Measurements from ENCODE around the gene FOXRED1. TPM values are rescaled to one million over a fixed set of nuclear protein-coding genes. Genes with fewer than 3 reads are reported as not detected.

FOXRED1 gene
- total and polyA plus RNA-seq, 2 of the 13 experiments (the other 11 are each of a cell fraction or from before 2014, with no cell fraction given): 29.6 to 42.9 TPM

DNA sequence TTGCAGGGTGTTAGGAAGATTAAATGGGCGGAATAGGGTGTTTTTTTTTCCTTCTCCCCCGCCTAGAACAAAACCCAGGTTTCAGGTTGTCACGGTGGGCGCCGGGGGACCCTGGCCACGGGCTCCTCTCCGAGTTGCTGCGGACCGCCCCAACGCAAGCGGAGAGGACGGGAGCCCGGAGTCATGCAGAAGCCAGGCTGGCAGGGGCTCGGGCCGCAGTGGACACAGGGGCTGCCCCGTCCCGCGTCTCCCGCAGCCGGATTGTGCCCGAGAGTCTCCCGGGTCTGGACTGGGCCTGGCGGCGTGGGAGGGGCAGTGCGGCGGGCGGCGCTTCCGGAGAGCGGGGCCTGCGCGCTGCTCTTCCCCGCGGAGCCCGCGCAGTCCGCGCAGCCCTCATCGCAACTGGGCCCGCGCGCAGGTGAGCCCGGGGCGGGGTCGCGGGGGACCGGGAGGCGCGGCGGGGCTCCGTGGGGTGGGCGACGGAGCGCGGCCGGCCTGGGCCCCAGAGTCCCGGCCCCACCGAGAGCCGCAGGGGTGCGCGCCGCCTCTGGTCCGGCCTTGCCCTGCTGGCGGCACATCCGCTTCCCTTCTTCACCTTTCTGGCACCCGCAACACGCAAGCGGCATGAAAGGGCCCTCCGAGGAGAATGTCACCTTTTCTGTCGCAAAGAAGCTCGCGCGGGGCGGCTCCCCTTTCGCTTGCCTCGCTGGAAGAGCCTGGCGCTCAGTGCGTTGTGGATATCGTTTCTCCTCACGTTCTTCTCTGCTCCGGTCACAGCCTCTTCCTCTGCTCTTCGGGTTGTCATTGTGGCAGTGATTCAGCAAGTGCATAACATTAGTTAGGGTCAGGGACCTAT, 14.0 kb downstream of the FOXRED1 start, which contains the start of gene TIRAP (continued):
- TF ChIP-seq, protein P1, sequence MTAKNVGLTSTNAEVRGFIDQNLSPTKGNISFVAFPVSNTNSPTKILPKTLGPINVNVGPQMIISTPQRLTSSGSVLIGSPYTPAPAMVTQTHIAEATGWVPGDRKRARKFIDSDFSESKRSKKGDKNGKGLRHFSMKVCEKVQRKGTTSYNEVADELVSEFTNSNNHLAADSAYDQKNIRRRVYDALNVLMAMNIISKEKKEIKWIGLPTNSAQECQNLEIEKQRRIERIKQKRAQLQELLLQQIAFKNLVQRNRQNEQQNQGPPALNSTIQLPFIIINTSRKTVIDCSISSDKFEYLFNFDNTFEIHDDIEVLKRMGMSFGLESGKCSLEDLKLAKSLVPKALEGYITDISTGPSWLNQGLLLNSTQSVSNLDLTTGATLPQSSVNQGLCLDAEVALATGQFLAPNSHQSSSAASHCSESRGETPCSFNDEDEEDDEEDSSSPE (CRISPR knock-in tag; IDR thresholded peaks at IDR 0.05): peak; percentile 63; the same call in 1 of the 2 replicates
- TF ChIP-seq ZNF501 (CRISPR knock-in tag; IDR thresholded peaks at IDR 0.05): peak; percentile 43; the same call in 1 of the 2 replicates
- TF ChIP-seq, protein P2, sequence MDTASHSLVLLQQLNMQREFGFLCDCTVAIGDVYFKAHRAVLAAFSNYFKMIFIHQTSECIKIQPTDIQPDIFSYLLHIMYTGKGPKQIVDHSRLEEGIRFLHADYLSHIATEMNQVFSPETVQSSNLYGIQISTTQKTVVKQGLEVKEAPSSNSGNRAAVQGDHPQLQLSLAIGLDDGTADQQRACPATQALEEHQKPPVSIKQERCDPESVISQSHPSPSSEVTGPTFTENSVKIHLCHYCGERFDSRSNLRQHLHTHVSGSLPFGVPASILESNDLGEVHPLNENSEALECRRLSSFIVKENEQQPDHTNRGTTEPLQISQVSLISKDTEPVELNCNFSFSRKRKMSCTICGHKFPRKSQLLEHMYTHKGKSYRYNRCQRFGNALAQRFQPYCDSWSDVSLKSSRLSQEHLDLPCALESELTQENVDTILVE (CRISPR knock-in tag; IDR thresholded peaks at IDR 0.05): 0 out of 2 replicates have a peak, but pooled peaks have one; percentile 34
- peak; percentile 51; the same call in 1 of the 2 replicates for TF ChIP-seq BRCA1 (CRISPR knock-in tag; IDR thresholded peaks at IDR 0.05)
- no peak for TF ChIP-seq ZFP36 (IDR thresholded peaks at IDR 0.05; ENCODE audit: borderline replicate concordance, low read depth, low read length, partially characterized antibody)
- TF ChIP-seq, protein P3, sequence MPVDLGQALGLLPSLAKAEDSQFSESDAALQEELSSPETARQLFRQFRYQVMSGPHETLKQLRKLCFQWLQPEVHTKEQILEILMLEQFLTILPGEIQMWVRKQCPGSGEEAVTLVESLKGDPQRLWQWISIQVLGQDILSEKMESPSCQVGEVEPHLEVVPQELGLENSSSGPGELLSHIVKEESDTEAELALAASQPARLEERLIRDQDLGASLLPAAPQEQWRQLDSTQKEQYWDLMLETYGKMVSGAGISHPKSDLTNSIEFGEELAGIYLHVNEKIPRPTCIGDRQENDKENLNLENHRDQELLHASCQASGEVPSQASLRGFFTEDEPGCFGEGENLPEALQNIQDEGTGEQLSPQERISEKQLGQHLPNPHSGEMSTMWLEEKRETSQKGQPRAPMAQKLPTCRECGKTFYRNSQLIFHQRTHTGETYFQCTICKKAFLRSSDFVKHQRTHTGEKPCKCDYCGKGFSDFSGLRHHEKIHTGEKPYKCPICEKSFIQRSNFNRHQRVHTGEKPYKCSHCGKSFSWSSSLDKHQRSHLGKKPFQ (CRISPR knock-in tag; IDR thresholded peaks at IDR 0.05; ENCODE audit: insufficient replicate concordance): peak; percentile 55
- peak; percentile 82; the same call in 1 of the 2 replicates for TF ChIP-seq KLF12 (CRISPR knock-in tag; IDR thresholded peaks at IDR 0.05; ENCODE audit: borderline replicate concordance)
- 0 out of 2 replicates have a peak, but pooled peaks have one; percentile 20 for TF ChIP-seq ZMYM3 (CRISPR knock-in tag; IDR thresholded peaks at IDR 0.05)
- TF ChIP-seq SUZ12 (IDR thresholded peaks at IDR 0.05; ENCODE audit: low read depth, low read length): no peak
- peak; percentile 50 for TF ChIP-seq SP5 (CRISPR knock-in tag; IDR thresholded peaks at IDR 0.05; ENCODE audit: borderline replicate concordance, low read depth)
- TF ChIP-seq TGIF2 (CRISPR knock-in tag; IDR thresholded peaks at IDR 0.05): 0 out of 2 replicates have a peak, but pooled peaks have one; percentile 10
- TF ChIP-seq ZNF703 (CRISPR knock-in tag; IDR thresholded peaks at IDR 0.05; ENCODE audit: borderline replicate concordance): no peak
- peak; percentile 28; the same call in 1 of the 2 replicates for TF ChIP-seq RXRA (CRISPR knock-in tag; IDR thresholded peaks at IDR 0.05)
- TF ChIP-seq ELF3 (CRISPR knock-in tag; IDR thresholded peaks at IDR 0.05): peak; percentile 50; the same call in 1 of the 2 replicates
- TF ChIP-seq ZNF510 (CRISPR knock-in tag; IDR thresholded peaks at IDR 0.05; ENCODE audit: low read depth): peak; percentile 41; the same call in 1 of the 2 replicates
- TF ChIP-seq, protein P4, sequence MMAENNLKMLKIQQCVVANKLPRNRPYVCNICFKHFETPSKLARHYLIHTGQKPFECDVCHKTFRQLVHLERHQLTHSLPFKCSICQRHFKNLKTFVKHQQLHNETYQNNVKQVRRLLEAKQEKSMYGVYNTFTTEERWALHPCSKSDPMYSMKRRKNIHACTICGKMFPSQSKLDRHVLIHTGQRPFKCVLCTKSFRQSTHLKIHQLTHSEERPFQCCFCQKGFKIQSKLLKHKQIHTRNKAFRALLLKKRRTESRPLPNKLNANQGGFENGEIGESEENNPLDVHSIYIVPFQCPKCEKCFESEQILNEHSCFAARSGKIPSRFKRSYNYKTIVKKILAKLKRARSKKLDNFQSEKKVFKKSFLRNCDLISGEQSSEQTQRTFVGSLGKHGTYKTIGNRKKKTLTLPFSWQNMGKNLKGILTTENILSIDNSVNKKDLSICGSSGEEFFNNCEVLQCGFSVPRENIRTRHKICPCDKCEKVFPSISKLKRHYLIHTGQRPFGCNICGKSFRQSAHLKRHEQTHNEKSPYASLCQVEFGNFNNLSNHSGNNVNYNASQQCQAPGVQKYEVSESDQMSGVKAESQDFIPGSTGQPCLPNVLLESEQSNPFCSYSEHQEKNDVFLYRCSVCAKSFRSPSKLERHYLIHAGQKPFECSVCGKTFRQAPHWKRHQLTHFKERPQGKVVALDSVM (CRISPR knock-in tag; IDR thresholded peaks at IDR 0.05): 0 out of 2 replicates have a peak, but pooled peaks have one; percentile 32
- peak; percentile 91; the same call in 1 of the 2 replicates for TF ChIP-seq ZNF558 (CRISPR knock-in tag; IDR thresholded peaks at IDR 0.05; ENCODE audit: borderline replicate concordance)
- peak; percentile 79 for TF ChIP-seq POLR2AphosphoS5 (IDR thresholded peaks at IDR 0.05; ENCODE audit: low read depth, low read length)
- TF ChIP-seq AGO1 (IDR thresholded peaks at IDR 0.05; ENCODE audit: low read depth, low read length, poor library complexity, severe bottlenecking): peak; percentile 70
- peak; percentile 61 for TF ChIP-seq MYC (CRISPR knock-in tag; IDR thresholded peaks at IDR 0.05; ENCODE audit: borderline replicate concordance)
- TF ChIP-seq ZNF17 (CRISPR knock-in tag; IDR thresholded peaks at IDR 0.05): no peak
- peak; percentile 64; the same call in 1 of the 2 replicates for TF ChIP-seq REL (CRISPR knock-in tag; conservative IDR thresholded peaks at IDR 0.05)

Measured in HepG2 (cell line).